ENCODE results near the gene ZNF816.
A peak's percentile ranks its signal among the peaks of the same experiment; 100 is the strongest.
"Not testable (repeated sequence)": the region's sequence is repeated elsewhere in the genome, so short reads cannot be mapped to it uniquely, and the experiment has no call there.

ZNF816 gene

DNA sequence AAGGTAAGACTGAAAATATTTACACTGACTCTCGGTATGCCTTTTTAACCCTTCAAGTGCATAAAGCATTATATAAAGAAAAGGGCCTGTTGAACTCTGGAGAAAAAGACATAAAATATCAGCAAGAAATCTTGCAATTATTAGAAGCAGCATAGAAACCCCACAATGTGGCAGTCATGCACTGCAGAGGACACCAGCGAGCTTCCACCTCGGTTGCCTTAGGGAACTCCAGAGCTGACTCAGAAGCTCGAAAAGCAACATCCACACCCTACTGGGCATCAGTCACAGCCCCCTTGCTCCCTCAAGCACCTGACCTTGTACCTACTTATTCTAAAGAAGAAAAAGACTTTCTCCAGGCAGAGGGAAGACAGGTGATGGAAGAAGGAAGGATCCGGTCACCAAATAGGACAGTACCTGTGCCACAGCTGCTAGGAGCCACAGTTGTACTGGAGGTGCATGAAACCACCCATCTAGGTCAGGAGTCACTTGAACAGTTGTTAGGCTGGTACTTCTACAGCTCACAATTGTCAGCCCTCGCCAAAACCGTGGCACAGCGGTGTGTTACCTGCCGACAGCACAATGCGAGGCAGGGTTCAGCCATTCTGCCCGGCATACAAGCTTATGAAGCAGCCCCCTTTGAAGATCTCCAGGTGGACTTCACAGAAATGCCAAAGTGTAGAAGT is 2.9 kb downstream of the ZNF816 start:
- FAIRE-seq: no peak

DNA sequence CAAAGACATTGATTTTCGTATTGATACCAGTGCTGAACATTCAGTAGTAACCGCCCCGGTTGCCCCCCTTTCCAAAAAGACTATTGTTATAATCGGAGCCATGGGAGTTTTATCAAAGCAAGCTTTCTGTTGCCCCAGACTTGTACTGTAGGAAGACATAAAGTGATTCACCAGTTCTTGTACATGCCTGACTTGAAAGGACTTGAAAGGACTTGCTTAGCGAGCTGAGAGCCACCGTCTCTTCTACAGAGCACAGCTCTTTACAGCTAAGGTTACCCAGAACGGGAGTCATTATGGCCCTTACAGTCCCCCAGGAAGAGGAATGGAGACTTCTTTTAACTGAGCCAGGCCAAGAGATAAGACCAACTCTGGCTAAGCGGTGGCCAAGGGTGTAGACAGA is 5.1 kb downstream of the ZNF816 start:
- FAIRE-seq: no peak

DNA sequence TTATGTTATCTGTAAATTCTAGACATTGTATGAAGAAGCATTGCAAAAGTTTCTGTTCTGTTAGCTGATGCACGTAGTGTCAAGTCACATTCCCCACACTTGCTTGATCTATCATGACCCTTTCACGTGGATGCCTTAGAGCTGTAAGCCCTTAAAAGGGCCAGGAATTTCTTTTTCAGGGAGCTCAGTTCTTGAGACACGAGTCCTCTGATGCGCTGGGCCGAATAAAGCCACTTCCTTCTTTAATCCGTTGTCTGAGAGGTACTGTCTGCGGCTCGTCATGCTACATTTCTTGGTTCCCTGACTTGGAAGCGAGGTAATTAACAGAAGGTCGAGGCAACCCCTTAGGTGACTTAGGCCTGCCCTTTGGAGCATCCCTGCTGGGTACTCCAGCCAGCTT is 5.8 kb downstream of the ZNF816 start:
- FAIRE-seq: no peak

DNA sequence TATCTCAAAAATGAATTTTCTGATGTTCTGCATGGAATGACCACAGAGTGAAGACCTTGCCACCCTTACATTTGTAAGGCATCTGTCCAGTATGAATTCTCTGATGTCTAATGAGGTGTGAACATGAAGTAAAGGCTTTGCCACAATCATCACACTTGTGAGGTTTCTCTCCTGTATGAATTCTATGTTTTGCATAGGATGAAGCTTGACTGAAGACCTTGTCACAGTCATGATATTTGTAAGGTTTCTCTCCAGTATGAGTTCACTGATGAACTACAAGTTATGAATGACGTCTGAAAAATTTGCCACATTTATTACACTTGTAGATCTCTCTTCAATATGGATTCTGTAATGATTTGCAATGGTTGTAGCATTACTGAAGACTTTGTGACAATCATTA is 13.3 kb downstream of the ZNF816 start:
- FAIRE-seq: no peak

DNA sequence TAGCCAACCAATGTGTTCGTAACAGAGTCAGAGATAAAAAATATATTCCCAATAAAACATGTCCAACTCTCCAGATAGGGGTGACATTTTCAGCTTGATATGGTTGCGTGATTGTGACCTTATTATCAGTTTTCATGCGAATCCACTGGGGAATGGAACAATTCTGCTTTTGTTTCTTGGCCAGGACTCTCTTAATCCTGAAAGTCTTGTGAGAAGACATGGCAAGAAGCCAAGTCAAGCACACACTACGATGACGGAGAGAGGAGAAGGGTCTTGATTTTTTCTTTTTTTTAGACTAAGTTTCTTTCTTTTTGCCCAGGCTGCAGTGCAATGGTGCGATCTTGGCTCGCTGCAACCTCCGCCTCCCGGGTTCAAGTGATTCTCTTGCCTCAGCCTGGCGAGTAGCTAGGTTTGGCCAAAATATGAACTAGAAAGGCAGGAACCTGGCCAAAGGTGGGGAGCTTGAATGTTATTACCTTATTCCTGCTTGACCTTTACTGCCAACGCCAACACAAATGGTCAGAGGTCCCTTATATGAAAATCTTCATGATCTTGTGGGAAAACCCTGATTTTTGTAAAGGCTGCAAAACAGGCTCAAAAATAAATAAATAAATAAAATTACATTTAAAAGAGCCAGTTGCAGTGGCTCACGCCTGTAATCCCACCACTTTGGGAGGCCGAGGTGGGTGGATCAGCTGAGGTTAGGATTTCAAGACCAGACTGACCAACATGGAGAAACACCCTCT is 14.5 kb downstream of the ZNF816 start:
- no peak for FAIRE-seq

DNA sequence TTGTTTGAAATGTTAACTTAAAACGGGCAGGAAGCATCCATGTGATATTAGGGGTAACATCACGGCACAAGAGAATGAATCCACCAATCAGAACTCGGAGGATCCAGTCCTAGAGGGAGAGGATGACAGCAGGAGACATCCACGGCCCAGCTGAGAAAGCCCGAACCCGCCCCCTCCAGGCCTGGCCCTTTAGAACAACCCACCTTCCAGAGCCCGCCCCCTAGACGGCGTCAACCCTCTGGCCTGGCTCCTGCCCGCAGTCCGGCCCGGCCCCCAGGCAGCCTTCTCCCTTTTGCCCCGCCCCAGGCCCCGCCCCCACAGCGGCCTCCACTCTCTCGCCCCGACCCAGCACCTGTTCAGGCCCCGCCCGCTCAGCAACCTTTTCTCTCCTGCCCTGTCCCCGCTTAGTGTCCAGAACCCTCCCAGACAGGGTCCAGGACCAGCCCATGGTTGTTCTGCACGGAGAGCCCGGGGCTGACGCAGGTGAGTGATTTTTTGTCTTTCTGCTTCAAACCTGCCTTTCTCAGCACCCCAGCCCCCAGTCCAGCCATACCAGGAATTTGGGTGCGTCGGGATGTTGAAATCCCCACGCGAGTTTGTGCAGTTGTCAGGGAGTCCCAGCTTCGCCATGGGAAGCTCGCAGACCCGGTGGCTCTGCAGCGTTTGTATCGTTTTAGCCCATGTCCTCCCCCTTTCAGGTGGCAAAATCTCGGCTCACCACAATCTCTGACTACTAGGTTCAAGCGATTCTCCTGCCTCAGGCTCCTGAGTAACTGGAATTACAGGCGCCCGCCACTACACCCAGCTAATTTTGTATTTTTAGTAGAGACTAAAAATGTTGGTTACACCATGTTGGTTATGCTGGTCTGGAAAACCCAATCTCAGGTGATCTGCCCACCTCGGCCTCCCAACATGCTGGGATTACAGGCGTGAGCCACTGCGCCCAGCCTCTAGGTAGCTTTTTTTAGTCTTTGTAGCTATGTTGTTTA is 16.1 kb downstream of the ZNF816 start:
- FAIRE-seq: no peak

DNA sequence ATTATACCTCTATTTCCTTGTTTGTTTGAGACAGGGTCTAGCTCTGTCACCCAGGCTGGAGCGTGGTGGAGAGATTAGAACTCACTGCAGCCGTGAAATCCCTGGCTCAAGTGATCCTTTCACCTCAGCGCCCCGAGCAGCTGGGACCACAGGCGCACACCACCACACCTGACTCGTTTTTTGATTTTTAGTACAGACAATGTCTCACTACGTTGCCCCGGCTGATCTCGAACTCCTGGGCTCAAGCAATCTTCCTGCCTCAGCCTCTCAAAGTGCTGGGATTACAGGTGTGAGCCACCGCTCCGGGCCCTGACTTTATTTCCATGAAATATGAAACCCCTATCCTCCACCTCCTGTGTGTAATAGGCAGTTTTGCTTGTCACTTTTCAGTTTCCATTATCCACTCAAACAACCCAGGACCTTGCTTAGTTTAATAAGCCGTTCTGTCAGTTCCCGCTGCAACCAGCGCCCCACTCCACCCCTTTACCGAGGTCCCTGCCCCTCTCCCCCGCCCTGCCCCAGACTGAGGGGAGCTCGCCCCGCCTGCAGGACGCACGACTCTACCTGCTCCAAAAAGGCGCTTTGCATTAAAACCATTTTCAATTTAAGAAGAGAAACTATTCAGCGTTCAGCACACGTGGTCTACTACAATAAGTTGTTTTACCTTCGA is 16.9 kb downstream of the ZNF816 start:
- FAIRE-seq: no peak

DNA sequence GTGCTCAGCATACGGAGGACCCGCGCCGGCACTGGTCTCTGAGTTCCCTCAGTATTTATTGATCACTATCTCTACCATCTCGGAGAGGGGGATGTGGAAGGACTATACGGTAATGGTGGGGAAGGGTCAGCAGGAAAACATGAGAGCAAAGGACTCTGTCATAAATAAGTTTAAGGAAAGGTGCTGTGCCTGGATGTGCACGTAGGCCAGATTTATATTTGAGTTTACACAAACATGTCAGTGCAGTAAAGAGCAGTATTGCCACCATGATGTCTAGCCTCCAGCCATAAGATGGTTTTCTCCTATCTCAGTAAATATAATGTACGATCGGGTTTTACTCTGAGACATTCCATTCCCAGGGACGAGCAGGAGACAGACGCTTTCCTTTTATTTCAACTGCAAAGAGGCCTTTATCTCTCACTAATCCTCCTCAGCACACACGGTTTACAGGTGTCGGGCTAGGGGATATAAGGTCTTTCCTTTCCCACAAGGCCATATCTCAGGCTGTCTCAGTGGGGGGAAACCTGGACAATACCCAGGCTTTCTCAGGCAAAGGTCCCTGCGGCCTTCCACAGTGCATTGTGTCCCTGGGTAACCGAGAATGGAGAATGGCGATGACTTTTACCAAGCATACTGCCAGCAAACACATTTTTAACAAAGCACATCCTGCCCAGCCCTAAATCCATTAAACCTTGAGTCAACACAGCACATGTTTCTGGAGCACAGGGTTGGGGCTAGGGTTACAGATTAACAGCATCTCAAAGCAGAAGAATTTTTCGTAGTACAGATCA is 17.8 kb downstream of the ZNF816 start:
- FAIRE-seq: not testable (repeated sequence)

DNA sequence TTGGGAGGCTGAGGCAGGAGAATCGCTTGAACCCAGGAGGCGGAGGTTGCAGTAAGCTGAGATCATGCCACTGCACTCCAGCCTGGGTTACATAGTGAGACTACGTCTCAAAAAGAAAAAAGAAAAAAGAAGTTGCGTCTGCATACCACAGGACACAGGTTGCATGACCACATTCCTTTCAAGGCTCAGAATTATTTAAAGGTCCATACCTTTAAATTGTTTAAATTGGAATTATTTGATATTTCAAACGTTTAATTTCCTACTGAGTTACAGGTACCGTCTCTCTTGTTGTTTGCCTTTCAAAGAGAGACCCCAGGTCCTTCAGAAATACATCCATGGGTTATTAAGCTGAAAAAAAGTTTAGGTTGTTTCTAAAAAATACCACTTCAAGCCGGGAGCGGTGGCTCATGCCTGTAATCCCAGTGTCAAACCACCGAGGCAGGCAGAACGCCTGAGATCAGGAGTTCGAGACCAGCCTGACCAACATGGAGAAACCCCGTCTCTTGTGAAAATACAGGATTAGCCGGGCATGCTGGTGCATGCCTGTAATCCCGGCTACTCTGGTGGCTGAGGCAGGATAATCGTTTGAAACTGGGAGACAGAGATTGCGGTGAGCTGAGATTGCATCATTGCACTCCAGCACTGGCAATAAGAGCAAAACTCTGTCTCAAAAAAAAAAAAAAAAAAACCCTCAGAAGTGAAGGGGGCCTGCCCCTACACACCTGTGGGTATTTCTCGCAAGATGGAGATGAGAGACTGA is 18.6 kb downstream of the ZNF816 start:
- no peak for FAIRE-seq

DNA sequence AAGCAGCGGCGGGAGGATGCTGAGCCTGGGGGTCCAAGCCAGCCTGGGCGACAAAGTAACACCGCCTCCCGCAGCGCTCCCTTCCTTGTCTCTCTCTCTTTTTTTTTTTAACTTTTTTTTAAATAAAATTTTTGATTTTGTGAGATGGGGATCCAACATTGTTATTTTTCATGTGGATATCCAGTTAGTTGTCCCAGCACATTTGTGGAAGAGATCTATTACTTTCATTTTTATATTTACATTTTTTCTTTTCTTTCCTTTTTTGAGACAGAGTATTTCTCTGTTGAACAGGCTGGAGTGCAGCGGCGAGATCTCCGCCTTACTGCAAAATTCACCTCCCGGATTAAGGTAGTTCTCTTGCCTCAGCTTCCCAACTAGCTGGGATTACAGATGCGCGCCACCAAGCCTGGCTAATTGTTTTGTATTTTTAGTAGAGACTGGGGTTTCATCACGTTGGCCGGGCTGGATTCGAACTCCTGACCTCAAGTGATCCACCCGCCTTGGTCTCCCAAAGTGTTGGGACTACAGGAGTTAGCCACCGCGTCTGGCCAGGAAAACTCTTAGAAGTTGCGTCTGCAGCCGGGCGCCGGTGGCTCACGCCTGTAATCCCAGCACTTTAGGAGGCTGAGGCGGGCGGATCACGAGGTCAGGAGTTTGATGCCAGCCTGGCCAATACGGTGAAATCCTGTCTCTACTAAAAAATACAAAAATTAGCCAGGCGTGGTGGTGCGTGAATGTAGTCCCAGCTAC is 19.4 kb downstream of the ZNF816 start:
- FAIRE-seq: peak; percentile 82

DNA sequence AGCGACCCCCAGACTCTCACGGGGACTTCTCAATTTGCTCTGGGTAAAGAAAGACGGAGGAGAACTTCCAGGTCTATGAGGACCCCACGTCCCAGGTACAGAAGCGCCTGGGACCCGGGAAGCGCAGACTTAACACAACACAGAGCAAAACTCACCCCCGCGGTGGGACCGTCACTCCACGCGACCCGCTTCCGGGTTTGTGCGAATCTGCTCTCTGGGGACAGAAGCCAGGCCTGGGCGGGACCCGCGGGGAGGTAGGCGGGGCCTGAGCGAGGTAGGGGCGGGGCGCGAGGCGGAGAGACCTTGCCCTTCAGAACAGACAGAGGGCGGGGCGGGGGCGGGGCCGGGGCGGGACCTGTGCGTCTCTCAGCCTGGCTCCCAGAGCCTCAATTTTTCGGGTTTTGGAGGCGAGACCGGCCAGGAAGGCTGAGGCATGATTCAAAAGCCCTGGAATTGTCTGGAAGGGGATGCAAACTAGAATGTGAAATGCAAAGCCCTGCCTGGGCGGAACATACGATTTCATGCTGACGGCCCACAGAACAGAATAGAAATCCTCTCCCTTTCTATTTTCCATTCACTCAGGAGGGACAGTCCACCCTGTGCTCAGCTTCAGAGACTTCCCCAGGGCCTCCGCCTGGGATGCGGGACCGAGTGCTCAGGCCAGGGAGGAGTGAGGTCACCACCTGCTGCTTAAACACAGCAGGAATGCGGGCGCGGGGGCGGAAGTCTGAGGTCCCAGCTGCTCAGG is 20.1 kb downstream of the ZNF816 start:
- FAIRE-seq: no peak

DNA sequence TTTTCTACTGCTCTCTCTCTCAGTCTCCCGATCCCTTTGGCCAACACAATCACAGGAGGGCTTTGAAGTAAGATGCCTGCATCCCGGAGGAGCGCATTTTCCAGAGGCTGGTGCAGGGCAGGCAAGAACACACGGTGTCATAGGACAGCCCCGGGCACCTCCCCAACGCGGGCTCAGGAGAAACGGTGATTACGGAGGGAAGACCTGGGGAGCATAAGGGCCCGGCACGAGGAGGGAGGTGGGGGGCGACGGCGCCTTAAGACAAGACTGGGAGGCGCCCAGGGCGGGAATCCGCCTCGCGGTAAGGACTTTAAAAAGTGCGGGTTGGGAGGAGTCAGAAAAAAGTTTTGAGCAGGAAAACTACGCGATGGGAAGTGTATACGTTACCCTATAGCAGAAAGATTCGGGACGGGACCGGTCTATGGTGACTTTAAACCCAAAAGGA is 20.7 kb downstream of the ZNF816 start:
- no peak for FAIRE-seq

DNA sequence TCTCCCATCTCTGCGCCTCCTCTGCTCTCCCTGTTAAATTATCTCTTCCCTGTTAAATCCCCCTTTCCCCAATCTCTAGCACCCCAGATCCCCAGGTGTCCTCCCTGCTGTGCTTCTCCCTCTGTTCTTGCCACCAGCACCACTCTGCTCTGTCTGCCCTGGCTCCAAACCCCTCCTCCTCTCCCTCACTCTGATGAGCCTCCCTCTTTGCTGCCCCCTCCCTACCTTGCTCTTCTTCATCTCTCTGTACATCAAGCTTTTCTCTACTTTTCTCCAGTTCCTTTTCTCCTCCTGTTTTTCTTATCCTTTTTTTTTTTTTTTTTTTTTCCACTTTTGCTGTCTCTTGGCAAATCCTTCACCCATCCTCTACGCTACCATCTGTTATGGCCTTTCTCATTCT is 21.2 kb downstream of the ZNF816 start:
- FAIRE-seq: not testable (repeated sequence)

DNA sequence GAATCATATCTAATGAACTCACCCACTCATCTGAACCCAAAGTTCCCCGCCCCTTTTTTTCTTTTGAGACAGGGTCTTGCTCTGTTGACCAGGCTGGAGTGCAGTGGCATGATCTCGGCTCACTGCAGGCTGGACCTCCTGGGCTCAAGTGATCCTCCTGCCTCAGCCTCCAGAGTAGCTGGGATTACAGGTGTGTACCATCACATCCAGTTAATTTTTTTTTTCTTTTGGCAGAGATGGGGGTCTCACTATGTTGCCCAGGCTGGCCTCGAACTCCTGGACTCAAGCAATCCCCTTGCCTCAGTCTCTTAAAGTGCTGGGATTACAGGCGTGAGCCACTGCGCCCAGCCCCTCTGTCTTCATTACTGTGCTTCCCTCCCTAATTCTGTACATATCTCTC is 21.8 kb downstream of the ZNF816 start:
- not testable (repeated sequence) for FAIRE-seq

DNA sequence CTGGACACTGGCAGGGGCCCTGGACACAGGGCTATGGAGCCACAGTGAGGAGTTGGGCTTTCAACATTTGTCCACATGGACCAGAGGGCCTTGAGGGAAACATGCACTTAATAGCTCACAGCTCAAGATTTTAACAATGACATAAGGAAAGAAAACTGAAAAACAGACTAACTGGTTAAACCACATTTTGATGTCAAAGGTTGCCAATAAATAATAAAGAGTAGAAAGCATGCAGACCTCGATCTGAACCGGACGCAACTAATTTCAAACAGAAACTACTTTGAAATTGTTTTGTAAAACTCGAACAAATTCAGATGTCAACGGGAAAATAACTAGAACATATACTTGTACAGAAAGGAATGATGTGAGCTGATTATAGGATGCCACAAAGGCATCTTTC is 23.9 kb downstream of the ZNF816 start:
- FAIRE-seq: no peak

DNA sequence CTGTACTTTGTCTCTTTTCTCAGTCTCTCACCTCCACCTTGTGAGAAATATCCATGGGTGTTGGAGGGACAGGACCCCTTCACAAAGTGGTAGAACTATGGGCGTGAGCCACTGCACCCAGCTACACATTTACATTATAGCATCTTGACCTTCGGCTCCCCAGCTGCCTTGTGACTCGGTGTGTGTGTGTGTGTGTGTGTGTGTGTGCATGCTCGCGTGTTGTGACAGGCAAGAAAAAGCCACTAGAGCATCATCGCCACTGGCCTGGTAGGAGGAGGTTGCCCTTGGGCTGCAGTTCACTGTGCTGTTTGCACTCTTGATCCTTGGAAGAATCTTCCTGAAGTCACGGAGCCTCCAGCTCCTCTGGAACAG is 25.7 kb downstream of the ZNF816 start:
- no peak for FAIRE-seq

DNA sequence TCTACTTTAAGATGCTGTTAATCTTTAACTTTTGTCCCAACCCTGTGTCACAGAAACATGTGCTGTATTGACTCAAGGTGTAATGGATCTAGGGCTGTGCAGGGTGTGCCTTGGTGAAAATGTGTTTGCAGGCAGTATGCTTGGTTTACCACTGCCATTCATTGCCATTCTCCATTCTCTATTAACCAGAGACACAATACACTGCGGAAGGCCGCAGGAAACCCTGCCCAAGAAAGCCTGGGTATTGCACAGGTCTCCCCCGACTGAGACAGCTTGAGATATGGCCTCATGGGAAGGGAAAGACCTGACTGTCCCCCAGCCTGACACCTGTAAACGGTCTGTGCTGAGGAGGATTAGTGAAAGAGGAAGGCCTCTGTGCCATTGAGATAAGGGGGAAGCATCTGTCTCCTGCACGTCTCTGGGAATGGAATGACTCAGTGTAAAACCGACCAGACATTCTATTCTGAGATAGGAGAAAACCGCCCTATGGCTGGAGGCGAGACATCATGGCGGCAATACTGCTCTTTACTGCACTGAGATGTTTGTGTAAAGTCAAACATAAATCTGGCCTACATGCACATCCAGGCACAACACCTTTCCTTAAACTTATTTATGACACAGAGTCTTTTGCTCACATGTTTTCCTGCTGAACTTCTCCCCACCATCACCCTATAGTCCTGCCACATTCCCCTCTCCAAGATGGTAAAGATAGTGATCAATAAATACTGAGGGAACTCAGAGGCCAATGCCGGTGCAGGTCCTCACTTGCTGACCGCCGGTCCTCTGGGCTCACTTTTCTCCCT is 26.3 kb downstream of the ZNF816 start:
- no peak for FAIRE-seq

DNA sequence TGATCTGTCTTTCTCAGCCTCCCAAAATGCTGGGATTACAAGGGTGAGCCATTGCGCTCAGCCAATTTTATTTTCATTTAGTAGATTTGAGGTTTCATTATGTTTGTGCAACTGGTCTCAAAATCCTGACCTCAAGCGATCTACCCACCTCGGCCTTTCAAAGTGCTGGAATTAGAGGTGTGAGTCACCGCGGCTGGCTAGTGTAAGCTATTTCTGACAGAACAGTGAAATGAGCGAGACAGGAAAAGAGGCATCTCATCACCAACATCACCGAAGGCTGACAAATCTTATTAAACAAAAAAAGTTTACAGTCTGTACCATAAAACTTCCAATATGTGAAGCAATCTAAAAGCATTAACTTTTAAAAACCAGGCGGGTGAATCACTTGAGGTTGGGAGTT is 27.2 kb downstream of the ZNF816 start:
- FAIRE-seq: no peak

DNA sequence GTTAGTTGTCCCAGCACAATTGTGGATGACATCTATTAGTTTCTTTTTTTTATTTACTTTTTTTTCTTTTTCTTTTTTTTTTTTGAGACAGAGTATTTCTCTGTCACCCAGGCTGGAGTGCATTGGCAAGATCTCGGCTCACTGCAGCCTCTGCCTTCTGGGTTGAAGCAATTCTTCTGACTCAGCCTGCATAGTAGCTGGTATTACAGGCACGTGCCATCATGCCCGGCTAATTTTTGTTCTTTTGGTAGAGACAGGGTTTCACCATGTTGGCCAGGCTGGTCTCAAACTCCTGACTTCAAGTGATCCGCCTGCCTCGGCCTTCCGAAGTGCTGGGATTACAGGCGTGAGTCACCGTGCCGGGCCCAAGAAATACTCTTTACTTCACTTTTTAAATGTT is 38.0 kb downstream of the ZNF816 start:
- not testable (repeated sequence) for FAIRE-seq

Data from endometrium (tissue), 2 donors.